Epithelial cell of proximal tubule (primary cell): ENCODE data around the gene KIAA1671. TPM values are rescaled to one million over a fixed set of nuclear protein-coding genes. Genes with fewer than 3 reads are reported as not detected.
A peak's percentile ranks its signal among the peaks of the same experiment; 100 is the strongest.

Source experiments
- DNase-seq: peaks from one replicate; pipeline ENCODE4 v3.0.0-alpha.2; 2011; ENCODE audit warnings: low read depth
- H3K4me3 ChIP-seq: 2 replicates; pipeline ENCODE4 v1.5.1; 2011; ENCODE audit warnings: low read depth, mild to moderate bottlenecking, low read length
- CTCF ChIP-seq: conservative IDR thresholded peaks from 2 replicates; pipeline ENCODE4 v1.5.1; 2012; ENCODE audit warnings: low read depth, mild to moderate bottlenecking, low read length
- total RNA-seq: library from RNA; depleted of rRNA; stranded (reverse); fragments of >200 nt; gene quantifications from 2 replicates; pipeline ENCODE4 v1.2.3, GENCODE V29; 2015

Gene KIAA1671
- total RNA-seq, 1 donor from 2014 or later: 14.1 TPM

GRCh38 chr22:25083807-25084200 is 131.3 kb downstream of the KIAA1671 start:
- no peak for TF ChIP-seq CTCF
- H3K4me3 ChIP-seq: no peak overlapping the region
- DNase-seq: no peak

GRCh38 chr22:25084405-25085107 is 132.0 kb downstream of the KIAA1671 start:
- no peak for TF ChIP-seq CTCF
- DNase-seq: no peak
- H3K4me3 ChIP-seq: no peak overlapping the region

GRCh38 chr22:25085156-25085555 is 132.6 kb downstream of the KIAA1671 start:
- no peak overlapping the region for H3K4me3 ChIP-seq
- DNase-seq: no peak
- no peak for TF ChIP-seq CTCF

- no peak overlapping the region for H3K4me3 ChIP-seq
- DNase-seq: peak; percentile 16
- no peak for TF ChIP-seq CTCF
Observed at GRCh38 chr22:25085930-25086901, 133.7 kb downstream of the KIAA1671 start.

- H3K4me3 ChIP-seq: no peak overlapping the region
- DNase-seq: no peak
- TF ChIP-seq CTCF: no peak
Observed at GRCh38 chr22:25086902-25087282, 134.4 kb downstream of the KIAA1671 start.

GRCh38 chr22:25090225-25090890 is 137.8 kb downstream of the KIAA1671 start:
- TF ChIP-seq CTCF: no peak
- DNase-seq: no peak
- H3K4me3 ChIP-seq: no peak overlapping the region
